Heart left ventricle (tissue), 13 donors: ENCODE results near the gene NUP188.

Experiments used
- CTCF ChIP-seq, 12 donors: fragments of 200-600 bp; sonication (generic) in 4 of 12; IDR thresholded peaks; one replicate each; pipeline versions ENCODE4 v1.5.0 to v1.8.0; 2018 to 2022; ENCODE audit warnings: antibody characterized with exemption in 12 of 12, mild to moderate bottlenecking in 5 of 12
- POLR2A ChIP-seq, 2 donors: fragments of 450-650 bp; IDR thresholded peaks; one replicate each; pipeline ENCODE4 v1.6.1; 2017; ENCODE audit warnings: antibody characterized with exemption in 2 of 2, mild to moderate bottlenecking in 2 of 2, moderate library complexity in 2 of 2
- donor health status: ischemic (EF 13 %, LVEDD 7.1; RV severe dilation, severe dysfunction).
- donor health status: DM: no; HTN: yes; CAD: no.
- donor health status: DM: no; HTN: no; CAD: no.
- donor health status: ischemic (EF 25% LVEDD 6.9; RV normal size, moderate dysfunction).
- donor health status: ischemic (EF 25% LVEDD 5.7; RV mildly dilated, moderate dysfunction).
- donor health status: ischemic (EF 35%, LVEDD 5.7; RV mildly dilated, moderate dysfunction).
- donor health status: nonischemic (EF 11% LVEDD 7.7; RV severe dilation, severe dysfunction).
- donor health status: DM: yes; HTN: yes; CAD: no.
- donor health status: PGD.
- donor health status: ischemic (EF 29% LVEDD 5.4; RV normal size, mild dysfunction).
- donor health status: nonischemic (EF 23%, LVEDD 6.1; RV moderate dilation, normal function).

DNA sequence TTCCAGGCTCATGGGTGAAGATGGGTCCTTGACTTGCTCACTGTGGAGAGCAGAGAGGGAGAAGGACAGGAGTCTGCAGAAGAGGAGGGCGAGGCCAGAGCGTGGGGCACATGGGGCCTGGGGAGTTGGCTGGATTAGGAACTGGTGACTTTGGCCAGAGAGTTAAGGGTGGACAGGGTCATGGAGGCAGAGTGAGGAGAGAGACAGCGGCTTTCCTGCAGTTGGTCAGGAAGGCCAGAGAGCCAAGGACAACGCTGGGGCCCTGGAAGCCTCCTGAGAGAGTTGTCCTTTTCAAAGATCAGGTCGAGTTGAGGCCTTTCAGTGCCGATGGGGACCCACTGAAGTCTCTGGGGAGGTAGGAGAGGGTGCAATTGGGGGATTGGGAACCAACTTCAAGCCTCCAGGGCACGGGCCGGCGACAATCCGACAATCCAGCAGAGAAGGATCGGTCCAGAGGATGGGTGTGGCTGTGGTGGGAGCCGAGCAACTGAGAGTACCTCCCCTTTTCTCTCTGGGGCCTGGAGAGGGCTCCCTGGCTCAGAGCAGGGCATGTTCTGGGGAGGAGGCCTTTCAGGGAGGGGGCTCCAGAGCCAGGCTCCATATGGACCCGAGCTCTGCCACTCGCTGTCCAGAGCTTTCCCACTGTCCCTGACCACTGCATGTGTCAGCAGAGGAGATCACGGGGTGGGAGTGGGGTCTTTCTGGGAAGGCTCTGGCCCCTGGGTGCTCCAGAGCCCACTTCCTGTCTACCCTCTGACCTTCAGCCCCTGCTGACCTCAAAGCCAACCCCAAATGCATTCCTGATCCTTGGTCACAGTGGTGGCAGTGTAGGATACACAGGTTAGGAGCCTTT, 34.2 kb upstream of the NUP188 start:
- TF ChIP-seq CTCF (IDR thresholded peaks at IDR 0.05) (no peak), POLR2A (IDR thresholded peaks at IDR 0.05) (peak in 1 of 2 donors; percentile 14)
